Activated T-helper 1 cell treated with Interleukin-2 at 50 U/mL for 16 hours (primary cell): Measurements from ENCODE around the gene PCDH15.

Experiments used
- DNase-seq: peaks from one replicate; pipeline ENCODE4 v3.0.0-alpha.2; 2020; ENCODE audit warnings: low read depth

PCDH15 gene

DNA sequence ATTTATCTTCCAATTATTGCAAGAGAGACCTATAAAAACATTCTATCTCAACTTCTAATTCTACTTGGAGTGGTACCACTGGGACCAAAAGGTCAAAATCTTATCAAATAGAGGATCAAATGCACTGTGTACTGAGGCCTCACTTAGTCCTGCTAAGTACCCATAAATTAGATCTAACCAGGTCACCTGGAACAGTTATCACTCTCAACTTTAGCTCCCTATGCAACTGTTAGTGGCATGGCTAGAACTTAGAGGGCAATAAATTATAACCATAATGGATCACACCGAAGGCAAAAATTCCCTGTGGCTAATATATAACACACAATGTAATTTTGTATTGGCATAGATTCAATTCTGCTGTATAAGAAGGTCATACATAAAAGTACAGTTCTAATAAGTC, 428.9 kb downstream of the PCDH15 start:
- DNase-seq, result no peak

DNA sequence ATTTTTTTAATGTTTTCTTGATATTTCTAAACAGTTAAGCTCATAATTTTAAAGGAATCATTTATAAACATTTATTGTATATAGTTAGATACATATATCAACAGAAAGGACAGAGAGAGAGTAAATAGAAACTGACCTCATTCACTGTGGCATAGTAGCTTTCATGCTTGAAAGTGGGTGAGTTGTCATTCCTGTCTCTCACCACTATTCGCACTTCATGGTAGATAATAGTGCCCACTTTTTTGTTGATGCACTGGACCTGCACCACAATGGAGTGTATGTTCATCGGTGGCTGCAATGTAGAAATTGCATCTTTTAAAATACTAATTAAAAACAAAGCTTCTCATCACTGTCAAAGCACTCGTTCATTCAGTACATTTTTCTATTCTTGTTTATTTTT, 432.0 kb downstream of the PCDH15 start:
- DNase-seq, result no peak

DNA sequence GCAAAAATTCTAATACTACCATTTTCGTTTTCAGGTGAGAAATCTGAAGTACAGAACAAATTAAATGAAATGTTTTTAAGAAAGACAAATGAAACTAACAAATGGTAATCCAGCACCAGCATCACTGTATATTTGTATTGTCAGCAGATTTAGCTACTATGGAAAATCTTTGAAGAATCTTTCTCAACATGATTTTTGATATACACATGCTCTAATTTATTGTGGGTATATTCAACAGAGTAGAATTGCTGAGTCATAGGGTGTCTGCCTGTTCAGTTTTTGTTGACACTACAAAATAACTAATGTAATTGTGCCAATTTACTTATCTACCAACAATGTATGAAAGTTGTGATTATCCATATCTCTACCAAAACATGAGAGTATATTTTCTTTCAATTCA, 437.6 kb downstream of the PCDH15 start:
- DNase-seq, result no peak

DNA sequence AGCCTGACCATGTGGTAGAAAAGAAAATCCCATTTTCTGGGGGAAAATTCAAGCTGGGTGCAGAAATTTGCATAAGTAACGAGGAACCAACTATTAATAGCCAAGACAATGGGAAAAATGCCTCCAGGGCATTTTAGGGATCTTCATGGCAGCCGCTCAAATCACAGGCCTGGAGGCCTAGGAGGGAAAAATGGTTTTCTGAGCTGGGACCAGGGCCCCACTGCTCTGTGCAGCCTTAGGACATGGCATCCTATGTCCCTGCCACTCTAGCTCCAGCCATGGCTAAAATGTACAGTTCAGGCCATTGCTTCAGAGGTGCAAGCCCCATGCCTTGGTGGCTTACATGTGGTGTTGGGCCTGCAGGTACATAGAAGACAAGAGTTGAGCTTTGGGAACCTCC, 459.0 kb downstream of the PCDH15 start:
- no peak for DNase-seq

DNA sequence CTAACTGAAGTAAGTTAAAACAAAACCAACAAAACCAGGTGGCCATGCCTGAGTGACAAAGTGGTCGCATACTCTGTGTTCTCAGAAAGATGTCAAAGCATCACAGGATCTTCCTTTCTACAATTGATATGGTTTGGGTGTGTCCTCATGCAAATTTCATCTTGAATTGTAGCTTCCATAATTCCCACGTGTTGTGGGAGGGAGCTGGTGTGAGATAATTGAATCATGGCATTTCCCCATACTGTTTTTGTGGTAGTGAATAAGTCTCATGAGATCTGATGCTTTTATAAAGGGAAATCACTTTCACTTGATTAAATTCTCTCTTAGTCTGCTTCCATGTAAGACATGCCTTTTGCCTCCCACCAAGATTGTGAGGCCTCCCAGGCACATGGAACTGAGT, 465.7 kb downstream of the PCDH15 start:
- DNase-seq, result no peak

DNA sequence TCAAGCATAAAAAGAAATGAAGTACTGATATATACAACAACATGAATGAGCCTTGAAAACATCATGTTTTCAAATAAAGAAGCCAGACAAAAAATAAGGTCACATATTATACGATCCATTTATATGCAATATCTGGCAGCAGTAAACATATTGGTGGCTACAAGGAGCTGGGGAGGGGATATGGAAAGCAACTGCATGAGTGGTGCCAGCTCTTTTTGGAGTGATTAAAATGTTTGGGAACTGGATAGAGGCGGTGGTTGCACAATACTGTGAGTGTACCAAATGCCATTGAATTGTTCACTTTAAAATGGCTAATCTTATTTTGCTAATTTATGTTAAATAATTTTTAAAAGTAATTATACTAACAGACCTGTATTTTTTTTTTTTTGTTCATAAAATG, 481.7 kb downstream of the PCDH15 start:
- DNase-seq, result no peak

DNA sequence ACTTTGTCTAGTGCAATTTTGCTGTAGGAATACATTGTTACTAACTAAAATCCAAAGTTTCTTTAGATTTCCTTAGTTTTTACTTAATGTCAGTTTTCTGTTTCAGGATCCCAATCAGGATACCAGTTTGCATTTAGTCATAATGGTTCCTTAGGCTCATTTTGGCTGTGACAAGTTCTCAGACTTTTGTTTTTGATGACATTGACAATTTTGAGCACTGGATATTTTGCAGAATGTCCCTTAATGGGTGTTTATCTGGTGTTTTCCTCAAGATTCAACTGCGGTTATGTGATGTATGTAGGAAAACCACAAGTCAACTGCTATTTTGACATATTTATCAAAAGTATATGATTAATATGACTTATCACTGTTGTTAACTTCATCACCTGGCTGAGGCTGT, 482.6 kb downstream of the PCDH15 start:
- no peak for DNase-seq

DNA sequence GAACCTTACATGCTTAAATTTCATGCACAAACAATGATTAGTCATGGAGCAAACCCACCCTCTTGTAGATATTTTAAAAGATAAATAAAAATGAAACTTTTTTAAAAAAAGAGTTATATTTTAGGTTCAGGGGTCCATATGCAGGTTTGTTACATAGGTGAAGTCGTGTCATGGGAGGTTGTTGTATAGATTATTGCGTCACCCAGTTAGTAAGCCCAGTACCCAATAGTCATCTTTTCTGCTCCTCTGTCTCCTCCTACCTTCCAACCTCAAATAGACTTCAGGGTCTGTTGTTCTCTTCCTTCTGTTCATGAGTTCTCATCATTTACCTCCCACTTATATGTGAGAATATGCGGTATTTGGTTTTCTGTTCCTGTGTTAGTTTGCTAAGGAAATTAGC, 486.6 kb downstream of the PCDH15 start:
- DNase-seq, result no peak

DNA sequence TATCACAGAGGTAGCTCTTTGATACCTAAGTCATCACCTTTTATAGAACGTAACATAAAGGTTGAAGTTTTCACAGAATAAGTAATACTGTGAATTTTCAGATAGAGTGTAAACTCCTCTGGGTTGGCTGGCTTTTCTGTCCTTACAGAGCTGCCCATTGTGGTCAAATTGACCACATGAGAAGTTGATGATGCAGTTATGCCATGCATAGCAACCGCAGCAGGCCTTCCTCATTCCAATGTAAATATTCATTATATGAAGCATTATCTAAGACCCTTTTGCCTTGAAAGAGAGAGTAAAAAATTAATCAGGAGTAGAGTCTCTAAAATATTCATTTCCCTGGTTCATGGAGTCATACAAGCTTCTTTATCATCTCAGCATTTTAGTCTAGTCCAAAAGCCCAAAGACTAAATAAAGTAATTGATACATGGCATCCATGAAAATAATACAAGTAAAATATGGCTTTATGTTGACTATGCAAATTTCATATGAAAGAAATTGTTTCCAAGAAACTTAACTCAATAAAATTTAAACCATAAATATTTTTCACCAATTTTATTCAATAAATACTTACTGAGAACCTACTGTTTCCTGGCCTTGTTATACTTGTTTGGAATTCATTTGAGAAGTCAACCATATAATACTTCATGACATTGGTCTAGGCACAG, 516.4 kb downstream of the PCDH15 start:
- no peak for DNase-seq

DNA sequence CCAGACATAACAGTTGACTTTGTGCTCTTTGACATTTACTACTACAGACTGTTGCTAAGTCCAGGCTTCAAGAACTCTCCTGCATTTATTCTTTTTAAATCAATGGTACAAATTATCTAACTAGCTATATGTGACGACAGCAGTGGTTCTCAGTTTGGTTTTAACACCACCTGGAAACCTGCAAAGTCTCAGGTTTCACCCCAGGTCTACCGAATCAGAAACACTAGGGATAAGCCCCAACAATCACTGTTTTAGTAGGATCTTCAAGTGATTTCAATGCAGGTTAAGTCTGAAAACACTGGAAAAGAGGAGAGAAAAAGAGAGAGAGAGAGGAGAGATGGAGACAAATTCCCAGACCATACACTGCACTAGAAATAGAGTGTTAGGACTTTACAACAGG, 519.0 kb downstream of the PCDH15 start:
- DNase-seq, result no peak

DNA sequence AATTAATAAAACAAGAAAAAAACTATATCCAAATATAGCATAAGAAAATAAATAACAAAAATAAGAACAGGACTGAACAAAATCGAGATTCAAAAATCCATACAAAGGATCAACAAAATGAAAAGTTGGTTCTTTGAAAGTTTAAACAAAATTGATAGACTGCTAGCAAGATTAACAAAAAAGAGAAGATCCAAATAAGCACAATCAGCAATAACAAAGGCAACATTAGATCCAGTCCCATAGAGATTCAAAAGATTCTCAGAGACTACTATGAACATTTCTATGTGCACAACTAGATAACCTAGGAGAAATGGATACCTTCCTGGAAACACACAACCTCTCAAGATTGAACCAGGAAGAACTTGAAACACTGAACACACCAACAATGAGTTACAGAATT, 534.6 kb downstream of the PCDH15 start:
- no peak for DNase-seq

DNA sequence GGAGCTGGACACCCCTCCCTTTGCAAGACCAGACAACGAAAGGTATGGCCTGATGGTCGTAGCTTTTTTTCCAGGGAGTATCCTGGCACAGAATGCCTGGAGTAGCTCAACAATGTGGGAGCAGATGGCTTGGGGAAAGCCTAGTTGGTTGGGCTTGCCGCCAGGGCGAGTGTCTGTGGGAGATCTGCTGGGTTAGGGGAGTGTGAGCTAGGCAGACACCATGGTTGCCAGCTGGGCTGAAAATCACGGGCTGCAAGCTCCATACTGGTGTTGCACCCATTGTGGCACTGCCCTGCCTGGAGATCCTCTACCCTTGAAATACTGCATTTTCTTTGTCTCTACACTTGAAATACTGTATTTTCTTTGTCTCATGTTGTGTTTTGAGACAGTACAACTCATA, 538.3 kb downstream of the PCDH15 start:
- no peak for DNase-seq

DNA sequence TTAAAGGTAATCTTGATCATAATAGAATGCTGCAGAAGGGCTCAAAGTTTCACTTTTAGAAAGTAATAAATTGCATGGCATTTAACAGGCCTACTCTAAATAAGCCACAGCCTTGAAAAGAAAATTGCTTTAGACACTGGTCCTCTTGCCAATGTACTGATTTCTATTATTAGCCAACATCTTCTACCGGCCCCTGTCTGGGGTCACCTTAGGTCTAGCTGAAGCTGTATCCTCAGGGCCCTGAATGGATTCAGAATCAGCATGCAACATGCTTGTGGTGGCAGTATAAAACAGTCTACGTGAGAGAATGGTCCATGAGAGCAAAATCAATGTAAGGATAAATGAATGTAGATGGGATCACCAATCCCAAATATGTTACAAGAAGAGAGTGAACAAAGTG, 541.9 kb downstream of the PCDH15 start:
- DNase-seq, result no peak

DNA sequence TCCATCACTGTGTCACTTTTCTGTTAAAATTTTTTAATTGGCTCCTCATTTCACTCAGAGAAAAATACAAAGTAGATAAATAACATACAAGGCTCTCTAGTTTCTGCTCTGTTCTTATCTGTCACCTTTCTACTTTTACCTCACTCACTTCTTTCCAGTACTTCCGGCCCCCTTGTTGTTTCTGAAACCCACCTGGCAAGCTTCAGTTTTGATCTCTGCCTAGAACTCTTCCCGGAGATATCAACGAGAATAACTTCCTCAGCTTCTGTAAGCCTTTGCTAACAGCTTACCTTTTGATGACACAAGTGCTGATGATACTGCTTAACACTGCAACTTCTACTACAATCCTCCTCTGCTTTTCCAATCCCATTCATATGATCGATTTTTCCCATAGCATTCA, 566.2 kb downstream of the PCDH15 start:
- no peak for DNase-seq

DNA sequence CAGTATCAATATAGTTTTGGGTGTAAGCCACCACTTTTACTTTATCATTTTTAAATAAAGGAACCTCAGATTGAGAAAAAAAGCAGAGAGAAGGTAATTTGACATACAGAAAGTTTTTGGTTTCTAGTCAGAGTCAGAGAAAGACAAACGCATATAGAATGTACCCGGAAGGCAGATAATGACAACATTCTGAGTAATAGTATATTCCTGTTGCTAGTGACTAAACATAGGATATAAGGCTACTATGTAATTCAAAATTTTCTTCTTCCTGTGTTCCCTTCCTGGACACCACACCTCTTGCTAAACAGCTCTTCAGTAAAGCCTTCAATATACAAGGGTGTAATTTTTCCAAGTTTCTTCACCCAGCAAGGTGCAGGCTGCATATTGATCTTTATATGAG, 597.6 kb downstream of the PCDH15 start:
- no peak for DNase-seq

DNA sequence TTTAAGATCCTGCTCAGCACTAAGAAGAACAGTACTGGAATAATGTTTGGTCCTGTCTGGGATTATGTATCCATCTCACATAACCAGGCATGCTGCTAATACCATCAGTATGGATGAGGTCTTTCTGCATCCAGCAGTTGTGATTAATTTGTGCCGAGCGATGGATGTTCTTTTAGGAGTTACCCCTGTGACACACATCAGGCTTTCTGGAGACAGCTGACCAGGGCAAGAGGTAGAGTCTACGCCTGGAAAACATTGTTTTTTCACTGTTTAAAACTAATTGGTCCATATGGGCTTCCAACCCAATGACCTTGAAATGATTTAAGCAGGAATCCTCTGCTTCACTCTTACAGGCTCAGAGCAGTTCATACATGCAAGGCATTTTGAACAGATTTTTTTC, 603.0 kb downstream of the PCDH15 start:
- DNase-seq, result no peak

DNA sequence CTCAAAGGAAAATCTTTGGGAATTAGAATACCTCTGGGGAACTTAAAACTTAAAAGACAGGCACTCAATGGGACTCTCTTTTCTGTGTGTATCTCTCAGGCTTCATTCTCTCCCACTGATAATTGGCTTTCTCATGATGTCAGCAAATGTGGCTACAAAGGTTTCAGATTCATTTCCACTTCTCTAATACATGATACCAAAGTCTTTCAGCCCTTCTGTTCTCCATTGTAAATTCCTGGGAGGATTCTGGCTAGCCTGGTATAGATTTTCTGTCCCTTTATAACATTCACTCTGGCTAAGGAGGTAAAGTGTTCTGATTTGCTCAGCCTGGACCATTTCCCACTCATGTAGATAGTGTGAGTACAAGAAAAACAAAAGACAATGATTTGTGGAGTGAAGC, 606.2 kb downstream of the PCDH15 start:
- DNase-seq, result no peak

DNA sequence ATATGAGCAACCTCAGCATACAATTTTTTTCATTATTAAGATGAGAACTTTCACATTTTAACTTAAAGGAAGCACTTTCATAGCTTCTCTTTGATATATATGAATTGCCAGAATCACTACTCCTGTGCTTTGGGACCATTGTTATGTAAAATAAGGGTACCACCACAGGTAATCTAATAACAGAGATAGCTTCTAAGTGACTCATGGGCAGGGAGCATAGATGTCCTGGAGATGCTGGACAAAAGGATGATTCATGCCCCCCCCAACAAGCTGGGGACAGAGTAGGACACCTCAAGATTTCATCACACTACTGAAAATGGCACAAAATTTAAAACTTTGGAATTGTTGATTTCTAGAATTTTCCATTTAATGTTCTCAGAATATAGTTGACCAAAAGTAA, 641.1 kb downstream of the PCDH15 start:
- DNase-seq, result no peak

DNA sequence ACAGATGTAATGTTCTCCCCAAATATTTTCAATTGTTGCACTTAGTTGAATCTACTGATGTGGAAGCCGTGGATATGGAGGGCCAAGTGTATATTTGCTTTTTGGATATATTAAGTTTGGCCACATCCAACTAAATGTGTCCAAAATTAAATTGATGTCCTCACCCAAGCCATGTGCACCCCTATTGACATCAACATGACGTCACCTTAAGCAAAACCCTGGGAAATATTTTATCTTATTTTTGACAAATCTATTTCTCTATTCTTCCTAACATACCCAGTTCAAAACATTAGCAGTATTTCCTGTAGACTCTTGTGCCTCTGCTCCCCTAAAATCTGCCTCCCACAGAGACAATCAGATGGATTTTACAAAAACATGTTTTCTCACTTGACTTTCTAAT, 652.5 kb downstream of the PCDH15 start:
- no peak for DNase-seq

DNA sequence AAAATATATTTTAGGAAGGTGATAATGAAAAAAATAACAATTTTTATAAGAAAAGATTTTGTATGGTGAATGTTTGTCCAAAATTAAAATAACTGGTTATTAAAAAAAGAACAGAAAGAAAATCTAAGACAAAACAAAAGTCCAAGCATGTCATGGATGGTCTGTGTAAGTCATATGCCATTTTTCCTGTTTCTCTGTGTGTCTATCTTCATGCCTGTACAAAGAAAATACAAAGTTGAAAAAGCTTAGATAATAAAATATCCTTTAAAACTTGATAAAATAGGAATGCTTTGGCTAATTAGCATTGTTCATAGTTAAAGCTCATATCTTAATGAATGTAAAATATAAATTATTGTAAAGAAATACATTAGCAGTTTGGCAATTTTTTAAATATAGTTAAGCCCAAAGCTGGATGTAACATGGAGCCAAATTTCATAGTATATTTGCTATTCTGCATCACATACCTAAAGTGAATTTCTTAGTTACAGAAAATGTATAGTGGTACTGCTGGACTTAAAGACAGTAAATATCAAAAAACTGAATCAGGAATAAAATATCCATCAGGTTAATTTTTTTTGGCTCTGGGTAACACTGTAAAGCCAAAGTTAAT, 661.1 kb downstream of the PCDH15 start:
- no peak for DNase-seq

DNA sequence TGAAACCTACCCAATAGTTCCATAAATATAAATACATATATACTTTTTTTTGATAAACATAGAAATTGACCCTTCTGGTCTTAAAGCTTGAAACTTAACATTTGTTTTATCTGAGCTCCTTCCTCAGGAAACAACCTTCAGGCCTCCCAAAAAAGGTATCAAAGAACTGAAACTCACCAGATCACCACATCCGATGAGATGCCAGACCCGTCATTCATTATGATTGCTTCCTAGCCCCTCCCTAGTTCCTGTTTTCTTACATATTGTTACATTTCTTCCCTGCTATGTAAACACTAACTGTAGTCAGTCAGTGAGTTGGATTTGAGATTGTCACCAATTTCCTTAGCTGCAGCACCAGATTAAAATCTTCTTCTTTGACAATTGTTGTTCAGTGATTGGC, 663.6 kb downstream of the PCDH15 start:
- DNase-seq, result no peak

DNA sequence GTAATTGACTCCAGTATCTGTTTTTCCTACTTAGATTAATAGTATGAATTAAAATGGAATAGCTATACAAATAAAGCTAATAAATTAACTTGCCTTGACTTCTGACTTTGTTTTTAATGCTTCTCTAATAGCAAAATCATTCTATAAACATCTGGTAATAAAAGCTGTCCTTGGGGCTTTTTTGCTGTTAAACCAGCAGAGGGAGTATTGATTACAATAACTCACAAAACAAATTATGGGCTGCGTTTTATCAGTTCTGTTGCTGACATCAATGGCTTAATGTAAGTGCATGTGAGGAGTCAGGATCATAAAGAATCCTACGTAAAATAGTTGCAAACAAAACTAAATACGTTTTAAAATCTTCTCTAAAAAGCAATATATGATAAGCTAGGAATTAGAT, 667.8 kb downstream of the PCDH15 start:
- DNase-seq, result no peak

DNA sequence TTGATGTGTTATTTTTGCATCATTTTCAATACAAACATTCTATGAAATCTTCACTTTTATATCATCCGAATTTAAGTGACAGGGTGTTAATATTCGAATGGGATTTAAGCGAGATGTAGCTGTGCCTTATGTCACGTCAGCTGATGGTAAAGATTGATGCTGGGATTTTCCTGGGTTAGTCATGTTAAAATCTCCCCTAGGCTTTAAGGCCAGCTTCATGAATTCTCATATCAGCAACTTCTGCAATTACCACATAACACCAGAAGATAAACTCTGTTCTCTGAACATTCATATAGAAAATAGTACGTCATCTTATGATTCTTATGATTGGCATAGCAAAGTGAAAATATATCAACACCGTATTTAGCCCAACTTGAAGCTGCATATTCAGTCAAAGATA, 669.2 kb downstream of the PCDH15 start:
- DNase-seq, result no peak

DNA sequence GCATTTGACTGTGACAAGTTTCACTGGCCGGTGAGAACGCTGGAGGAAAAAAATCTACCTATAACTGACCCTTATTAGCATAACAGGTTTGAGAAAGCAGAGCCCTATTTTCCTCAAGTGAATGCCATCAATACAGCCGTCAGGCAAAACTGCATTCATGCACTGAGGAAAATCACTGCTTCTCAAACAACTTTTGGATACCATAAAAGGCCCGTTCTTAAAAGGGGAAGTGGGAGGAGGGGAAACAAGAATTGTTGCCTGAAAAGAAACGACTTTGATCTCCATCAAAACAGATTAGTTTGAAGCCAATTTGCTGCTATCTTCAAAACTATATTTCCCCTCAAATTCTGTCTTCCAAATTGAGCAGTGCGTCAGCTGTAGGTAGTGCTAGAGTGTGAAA, 670.6 kb downstream of the PCDH15 start:
- no peak for DNase-seq
